ACC112 (cell line): Measurements from ENCODE around the gene LAMA3.

Experiments used
- H2AFZ ChIP-seq: fragments of 200-600 bp; sonication (generic); one replicate; pipeline ENCODE4 v1.6.0; 2017; ENCODE audit warnings: antibody characterized with exemption, low read length; ENCODE audit not compliant: unreplicated experiment
- H3K27ac ChIP-seq: fragments of 200-600 bp; sonication (generic); 2 replicates; pipeline ENCODE4 v1.5.1; 2014; ENCODE audit warnings: low read depth, mild to moderate bottlenecking, antibody characterized with exemption, low read length, moderate library complexity
- H3K27me3 ChIP-seq: fragments of 200-600 bp; sonication (generic); 2 replicates; pipeline ENCODE4 v1.6.1; 2014; ENCODE audit warnings: mild to moderate bottlenecking, antibody characterized with exemption, low read length, moderate library complexity, mixed read lengths; ENCODE audit not compliant: insufficient read depth
- H3K36me3 ChIP-seq: fragments of 200-600 bp; sonication (generic); 2 replicates; pipeline ENCODE4 v1.6.1; 2016; ENCODE audit warnings: mild to moderate bottlenecking, antibody characterized with exemption, low read length, moderate library complexity, mixed read lengths; ENCODE audit not compliant: insufficient read depth
- H3K4me1 ChIP-seq: fragments of 200-600 bp; sonication (generic); one replicate; pipeline ENCODE4 v1.6.1; 2016; ENCODE audit warnings: low read length, mixed read lengths; ENCODE audit not compliant: insufficient read depth, unreplicated experiment, control insufficient read depth
- H3K4me3 ChIP-seq: fragments of 200-600 bp; sonication (generic); 2 replicates; pipeline ENCODE4 v1.5.1; 2014; ENCODE audit warnings: mild to moderate bottlenecking, low read depth, low read length
- H3K79me2 ChIP-seq: fragments of 200-600 bp; sonication (generic); one replicate; pipeline ENCODE4 v1.6.0; 2016; ENCODE audit warnings: low read length; ENCODE audit not compliant: control insufficient read depth, unreplicated experiment, insufficient read depth

LAMA3 gene

DNA sequence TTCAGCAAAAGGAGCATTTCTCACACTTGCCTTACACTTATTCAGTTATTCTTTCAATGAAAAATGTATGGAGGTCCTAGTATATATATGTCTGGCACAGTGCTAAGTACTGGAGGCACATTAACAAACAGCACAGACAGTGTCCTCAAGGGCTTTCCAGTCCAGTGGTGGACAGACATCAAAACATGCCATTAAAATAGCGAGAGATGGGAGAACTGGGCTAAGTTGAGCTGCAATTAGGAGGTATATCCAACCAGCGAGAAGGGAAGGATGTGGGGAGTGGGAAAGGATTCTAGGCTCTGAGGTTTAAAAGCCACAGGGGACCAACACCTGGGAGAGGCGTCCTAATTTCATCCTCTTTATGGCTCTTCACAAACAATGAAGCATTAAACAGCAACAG is 197.8 kb downstream of the LAMA3 start:
- Histone ChIP-seq H2AFZ (no peak overlapping the region), H3K27ac (no peak overlapping the region), H3K4me1 (peaks cover 14% of the 10 kb centered on the region), H3K79me2 (no peaks in the 10 kb centered on the region), H3K27me3 (no peaks in the 10 kb centered on the region), H3K36me3 (no peaks in the 10 kb centered on the region), H3K4me3 (no peak overlapping the region)

DNA sequence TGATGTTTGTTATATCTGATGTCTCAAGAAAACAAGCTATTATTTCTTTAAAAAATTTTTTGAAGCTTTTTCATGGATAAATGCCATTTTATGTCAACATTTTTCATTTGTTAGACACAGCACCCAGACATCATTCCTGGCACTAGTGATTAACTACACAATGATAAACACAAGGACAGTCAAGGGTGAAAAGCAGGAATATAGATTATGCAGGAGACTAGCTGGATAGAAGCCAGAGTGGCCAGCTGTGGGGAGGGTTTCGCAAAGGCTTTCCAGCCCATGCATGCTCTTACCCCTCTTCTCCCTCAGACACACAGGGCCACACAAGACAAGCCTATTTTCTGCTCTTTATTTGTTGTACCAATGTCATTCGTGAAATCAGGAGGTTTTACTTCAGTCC is 198.2 kb downstream of the LAMA3 start:
- Histone ChIP-seq H2AFZ (no peak overlapping the region), H3K27ac (no peak overlapping the region), H3K79me2 (no peaks in the 10 kb centered on the region), H3K36me3 (no peaks in the 10 kb centered on the region), H3K27me3 (no peaks in the 10 kb centered on the region), H3K4me3 (no peak overlapping the region), H3K4me1 (peaks cover 14% of the 10 kb centered on the region)

DNA sequence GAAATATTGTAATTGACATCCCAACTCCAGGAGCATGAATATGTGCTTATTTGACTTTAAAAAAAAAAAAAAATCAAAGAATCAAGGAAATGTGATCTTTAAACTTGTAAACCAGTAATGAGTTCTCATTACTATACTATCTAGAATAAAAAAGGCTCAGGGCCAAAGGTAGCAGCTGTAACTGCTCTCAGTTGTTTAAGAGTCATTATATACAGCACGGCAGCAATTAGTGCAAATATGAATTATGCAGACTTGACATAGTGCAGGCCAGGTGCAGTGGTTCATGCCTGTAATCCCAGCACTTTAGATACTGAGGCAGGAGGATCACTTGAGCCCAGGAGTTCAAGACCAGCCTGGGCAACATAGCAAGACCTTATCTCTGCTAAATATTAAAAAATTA is 199.6 kb downstream of the LAMA3 start:
- H3K4me1 ChIP-seq = peaks cover 14% of the 10 kb centered on the region
- no peaks in the 10 kb centered on the region for H3K27me3 ChIP-seq
- H3K4me3 ChIP-seq = no peak overlapping the region
- no peak overlapping the region for H3K27ac ChIP-seq
- H3K36me3 ChIP-seq = no peaks in the 10 kb centered on the region
- H2AFZ ChIP-seq = no peak overlapping the region
- no peaks in the 10 kb centered on the region for H3K79me2 ChIP-seq

DNA sequence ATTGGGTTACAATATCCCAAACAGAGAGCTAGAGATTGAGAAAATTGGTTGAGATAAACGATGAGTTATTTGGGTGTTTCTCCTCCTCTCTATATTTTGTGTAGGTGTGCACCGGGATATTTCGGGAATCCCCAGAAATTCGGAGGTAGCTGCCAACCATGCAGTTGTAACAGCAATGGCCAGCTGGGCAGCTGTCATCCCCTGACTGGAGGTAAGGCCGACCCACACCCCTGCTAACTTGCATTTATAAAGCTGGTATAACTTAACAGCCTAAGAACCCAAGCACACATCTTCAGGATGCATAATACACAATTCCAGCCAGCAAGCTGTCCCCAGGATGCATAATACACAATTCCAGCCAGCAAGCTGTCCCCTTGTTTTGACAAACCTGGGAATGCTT is 200.7 kb downstream of the LAMA3 start:
- Histone ChIP-seq H3K4me3 (no peak overlapping the region), H3K36me3 (no peaks in the 10 kb centered on the region), H2AFZ (no peak overlapping the region), H3K79me2 (no peaks in the 10 kb centered on the region), H3K27me3 (no peaks in the 10 kb centered on the region), H3K27ac (no peak overlapping the region), H3K4me1 (peaks cover 14% of the 10 kb centered on the region)

DNA sequence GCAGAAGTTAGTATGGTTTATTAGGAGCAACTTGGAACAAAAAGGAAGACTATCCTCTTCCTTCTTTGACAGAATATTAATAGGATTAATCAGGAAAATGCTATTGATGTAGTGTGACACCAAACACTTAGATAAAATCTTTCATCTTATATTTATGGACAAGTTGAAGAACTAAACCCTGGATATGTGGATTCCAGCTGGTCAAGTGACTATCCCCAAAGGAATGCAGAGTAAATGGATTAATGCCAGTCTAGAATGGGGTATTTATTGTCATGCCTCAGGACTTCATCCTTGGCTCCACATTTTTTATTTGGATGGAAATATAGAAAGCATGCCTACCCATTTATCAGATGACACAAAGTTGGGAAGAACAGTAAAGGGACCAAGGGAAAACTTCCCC is 201.3 kb downstream of the LAMA3 start:
- H3K36me3 ChIP-seq = no peaks in the 10 kb centered on the region
- H3K4me3 ChIP-seq = no peak overlapping the region
- peaks cover 14% of the 10 kb centered on the region for H3K4me1 ChIP-seq
- H3K27ac ChIP-seq = no peak overlapping the region
- H3K27me3 ChIP-seq = no peaks in the 10 kb centered on the region
- H2AFZ ChIP-seq = no peak overlapping the region
- no peaks in the 10 kb centered on the region for H3K79me2 ChIP-seq

DNA sequence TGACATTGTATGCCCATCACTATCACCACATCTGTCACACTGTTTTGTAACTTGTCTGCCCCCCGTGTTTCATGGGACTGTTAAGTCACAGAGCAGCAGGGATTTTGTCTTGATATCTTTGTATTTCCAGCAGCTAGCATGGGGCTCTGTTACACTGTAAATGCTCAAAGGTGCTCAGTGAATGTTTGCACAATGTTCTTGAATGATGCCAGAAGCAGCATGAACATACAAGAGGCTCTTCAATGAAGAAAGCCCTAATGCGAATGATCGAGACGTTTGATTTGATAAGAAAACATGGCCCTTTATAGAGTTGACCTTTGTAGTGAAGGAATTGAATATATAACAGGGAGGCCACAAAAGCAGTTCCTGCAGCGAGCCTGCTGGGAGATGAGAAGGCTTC is 204.4 kb downstream of the LAMA3 start:
- Histone ChIP-seq H3K27ac (no peak overlapping the region), H3K79me2 (no peaks in the 10 kb centered on the region), H2AFZ (no peak overlapping the region), H3K4me3 (no peak overlapping the region), H3K4me1 (peaks cover 11% of the 10 kb centered on the region), H3K27me3 (no peaks in the 10 kb centered on the region), H3K36me3 (no peaks in the 10 kb centered on the region)

DNA sequence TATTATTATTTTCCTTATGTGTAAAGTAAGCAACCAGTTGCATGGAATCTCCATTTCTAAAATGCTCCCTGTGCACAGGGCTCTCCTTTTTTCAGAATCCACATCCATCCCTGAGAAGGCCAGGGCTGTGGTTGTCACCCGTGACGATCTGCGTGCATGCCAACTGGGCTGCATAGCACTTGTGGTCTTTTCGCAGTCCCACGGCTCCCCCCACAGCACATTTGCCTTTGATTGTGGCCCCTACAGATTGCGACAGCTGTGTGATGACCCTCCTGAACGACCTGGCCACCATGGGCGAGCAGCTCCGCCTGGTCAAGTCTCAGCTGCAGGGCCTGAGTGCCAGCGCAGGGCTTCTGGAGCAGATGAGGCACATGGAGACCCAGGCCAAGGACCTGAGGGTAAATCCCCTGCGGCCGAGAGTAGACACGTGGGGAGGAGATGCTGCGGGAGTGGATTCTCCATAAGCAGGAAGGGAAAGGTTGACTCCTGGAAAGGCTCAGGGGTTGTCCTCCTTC is 205.5 kb downstream of the LAMA3 start:
- Histone ChIP-seq H3K4me3 (no peak overlapping the region), H2AFZ (no peak overlapping the region), H3K79me2 (no peaks in the 10 kb centered on the region), H3K27ac (no peak overlapping the region), H3K27me3 (no peaks in the 10 kb centered on the region), H3K4me1 (peaks cover 11% of the 10 kb centered on the region), H3K36me3 (no peaks in the 10 kb centered on the region)

DNA sequence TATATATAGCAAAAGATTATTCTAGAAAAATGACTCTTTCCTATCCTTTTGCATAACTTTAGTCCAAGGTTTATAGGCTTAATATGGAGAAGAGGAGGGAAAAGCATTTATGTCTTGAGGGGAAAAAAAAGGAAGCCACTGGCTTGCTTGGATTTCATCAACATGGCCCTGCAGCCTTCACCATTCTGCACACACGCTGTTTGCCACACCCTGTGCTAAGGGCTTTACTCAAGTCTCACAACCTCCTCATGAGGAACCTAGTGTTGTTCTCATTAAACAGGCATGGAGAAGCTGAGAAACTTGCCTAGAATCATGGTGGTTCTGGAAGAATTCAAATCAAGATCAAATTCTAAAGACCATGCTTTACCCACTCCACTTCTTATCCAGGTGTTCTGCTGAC is 208.0 kb downstream of the LAMA3 start:
- H3K4me1 ChIP-seq = no peaks in the 10 kb centered on the region
- H2AFZ ChIP-seq = no peak overlapping the region
- no peak overlapping the region for H3K4me3 ChIP-seq
- no peaks in the 10 kb centered on the region for H3K36me3 ChIP-seq
- no peaks in the 10 kb centered on the region for H3K79me2 ChIP-seq
- no peak overlapping the region for H3K27ac ChIP-seq
- H3K27me3 ChIP-seq = no peaks in the 10 kb centered on the region

DNA sequence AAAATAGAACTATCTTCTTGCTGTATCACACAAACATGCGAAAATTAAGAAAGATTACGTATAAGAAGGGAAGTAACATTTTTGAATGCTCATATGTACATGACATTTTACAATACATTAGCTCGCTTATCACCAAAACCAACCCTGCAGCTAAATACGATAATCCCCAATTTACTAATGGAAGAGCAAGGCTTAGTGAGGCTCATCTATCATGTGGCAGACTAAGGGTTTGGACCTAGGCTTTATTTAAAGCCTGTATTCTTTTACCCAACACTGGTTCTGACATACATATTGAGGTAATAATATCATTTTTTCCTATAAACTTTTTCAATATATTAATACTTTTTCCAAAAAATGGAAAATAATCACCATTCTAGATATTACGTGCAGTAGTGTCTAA is 208.5 kb downstream of the LAMA3 start:
- Histone ChIP-seq H3K27me3 (no peaks in the 10 kb centered on the region), H3K4me1 (no peaks in the 10 kb centered on the region), H3K4me3 (no peak overlapping the region), H3K36me3 (no peaks in the 10 kb centered on the region), H3K79me2 (no peaks in the 10 kb centered on the region), H3K27ac (no peak overlapping the region), H2AFZ (no peak overlapping the region)

DNA sequence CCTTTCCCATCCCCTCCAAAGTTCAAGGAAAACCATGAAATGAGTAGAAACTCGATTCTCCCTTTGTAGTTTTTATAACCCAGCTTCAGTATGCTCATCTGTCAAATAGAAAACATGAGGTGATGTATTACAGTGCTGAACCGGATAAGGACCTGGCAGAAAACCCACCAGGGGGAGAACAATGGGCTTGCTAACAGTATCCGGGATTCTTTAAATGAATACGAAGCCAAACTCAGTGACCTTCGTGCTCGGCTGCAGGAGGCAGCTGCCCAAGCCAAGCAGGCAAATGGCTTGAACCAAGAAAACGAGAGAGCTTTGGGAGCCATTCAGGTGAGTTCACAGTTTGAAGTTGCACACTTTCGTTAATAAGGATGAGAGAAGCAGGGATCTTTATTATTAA is 211.7 kb downstream of the LAMA3 start:
- no peak overlapping the region for H3K4me3 ChIP-seq
- H3K27ac ChIP-seq = no peak overlapping the region
- H3K4me1 ChIP-seq = no peaks in the 10 kb centered on the region
- H2AFZ ChIP-seq = no peak overlapping the region
- no peaks in the 10 kb centered on the region for H3K27me3 ChIP-seq
- H3K79me2 ChIP-seq = no peaks in the 10 kb centered on the region
- H3K36me3 ChIP-seq = no peaks in the 10 kb centered on the region

DNA sequence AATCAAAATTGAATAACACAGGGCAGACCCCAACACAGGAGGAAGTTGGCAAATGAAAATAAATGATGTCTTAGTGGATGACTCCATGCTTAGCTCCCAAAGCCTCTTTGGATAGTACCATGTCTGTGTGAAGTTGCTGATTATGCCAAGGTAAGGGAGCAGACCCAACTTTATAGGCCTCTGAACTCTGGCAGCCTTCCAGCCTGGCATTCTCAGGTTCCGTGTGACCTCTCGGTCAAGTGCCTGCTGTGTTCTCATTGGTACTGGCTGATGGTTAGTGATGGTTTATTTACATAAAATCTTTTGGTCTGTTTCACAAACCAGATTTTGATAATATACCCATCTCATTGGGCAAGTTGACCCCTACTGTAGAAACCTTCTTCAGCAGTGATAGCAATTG is 213.1 kb downstream of the LAMA3 start:
- no peak overlapping the region for H3K4me3 ChIP-seq
- no peaks in the 10 kb centered on the region for H3K36me3 ChIP-seq
- H2AFZ ChIP-seq = no peak overlapping the region
- H3K4me1 ChIP-seq = no peaks in the 10 kb centered on the region
- no peaks in the 10 kb centered on the region for H3K27me3 ChIP-seq
- H3K79me2 ChIP-seq = no peaks in the 10 kb centered on the region
- no peak overlapping the region for H3K27ac ChIP-seq
